Stimulated activated CD4-positive, alpha-beta T cell treated with anti-CD3 and anti-CD28 coated beads, Interleukin-15, amount 100 ng/mL, for 48 hours (primary cell): Measurements from ENCODE around the gene RAD51B.

Experiments used
- DNase-seq, 2 donors: peaks; one replicate each; pipeline ENCODE4 v3.0.0-alpha.2; 2020; ENCODE audit warnings: low read depth in 2 of 2

RAD51B gene

GRCh38 chr14:68573722-68574121 lies 754.1 kb downstream of the RAD51B start:
- DNase-seq: no peak

GRCh38 chr14:68574461-68574860 lies 754.9 kb downstream of the RAD51B start:
- no peak for DNase-seq

GRCh38 chr14:68574906-68575305 lies 755.3 kb downstream of the RAD51B start:
- DNase-seq: no peak

GRCh38 chr14:68575426-68575825 lies 755.8 kb downstream of the RAD51B start:
- DNase-seq: no peak

- no peak for DNase-seq
Measured at GRCh38 chr14:68576031-68576430, 756.5 kb downstream of the RAD51B start.

- no peak for DNase-seq
Measured at GRCh38 chr14:68576496-68577244, 757.1 kb downstream of the RAD51B start.

GRCh38 chr14:68577802-68578541 lies 758.4 kb downstream of the RAD51B start:
- no peak for DNase-seq

- no peak for DNase-seq
Measured at GRCh38 chr14:68578597-68578996, 759.0 kb downstream of the RAD51B start.

- no peak for DNase-seq
Measured at GRCh38 chr14:68580096-68580645, 760.6 kb downstream of the RAD51B start.

GRCh38 chr14:68580671-68581070 lies 761.1 kb downstream of the RAD51B start:
- no peak for DNase-seq

GRCh38 chr14:68583548-68584280 lies 764.1 kb downstream of the RAD51B start:
- no peak for DNase-seq

- no peak for DNase-seq
Measured at GRCh38 chr14:68584786-68585185, 765.2 kb downstream of the RAD51B start.

GRCh38 chr14:68585690-68586089 lies 766.1 kb downstream of the RAD51B start:
- DNase-seq: no peak

GRCh38 chr14:68586896-68587751 lies 767.5 kb downstream of the RAD51B start:
- no peak for DNase-seq

- DNase-seq: no peak
Measured at GRCh38 chr14:68587931-68588330, 768.4 kb downstream of the RAD51B start.

- DNase-seq: no peak
Measured at GRCh38 chr14:68589447-68590200, 770.0 kb downstream of the RAD51B start.

GRCh38 chr14:68590201-68590522 lies 770.6 kb downstream of the RAD51B start:
- no peak for DNase-seq

GRCh38 chr14:68591786-68592185 lies 772.2 kb downstream of the RAD51B start:
- DNase-seq: no peak

GRCh38 chr14:68592948-68593556 lies 773.5 kb downstream of the RAD51B start:
- DNase-seq: no peak

GRCh38 chr14:68593806-68594536 lies 774.4 kb downstream of the RAD51B start:
- DNase-seq: no peak
